ENCODE data around the gene C18orf63. TPM values are rescaled to one million over a fixed set of nuclear protein-coding genes. Genes with fewer than 3 reads are reported as not detected.

C18orf63 gene
- total and polyA plus RNA-seq, 2 of the 4 experiments (the other 2 are of a cell fraction): not detected

- POLR2A ChIA-PET (ENCODE audit: unreplicated experiment): no interaction called here
- Histone ChIP-seq H4K91ac (ENCODE audit: insufficient read depth, low read depth, low read length) (no peak overlapping the region), H3K4me1 (ENCODE audit: control insufficient read depth, insufficient read depth, low read length) (peaks cover 1% of the 10 kb centered on the region; the same call in 1 of the 2 replicates), H3K36me3 (ENCODE audit: control insufficient read depth, insufficient read depth, low read length) (no peaks in the 10 kb centered on the region), H3K9ac (ENCODE audit: low read depth, low read length) (no peak overlapping the region), H2BK5ac (ENCODE audit: low read depth, low read length, poor library complexity, severe bottlenecking) (no peak overlapping the region), H3K9me1 (ENCODE audit: insufficient read depth, low read length) (no peaks in the 10 kb centered on the region), H3K27me3 (ENCODE audit: control insufficient read depth, insufficient read depth, low read length) (no peaks in the 10 kb centered on the region; the same call in 1 of the 2 replicates), H2AK5ac (ENCODE audit: low read depth, low read length) (no peak overlapping the region), H2BK120ac (ENCODE audit: low read depth, low read length) (no peak overlapping the region), H3K23ac (ENCODE audit: low read depth, low read length) (no peak overlapping the region), H2AK9ac (replicated peaks; ENCODE audit: low read depth, low read length, poor library complexity) (no peak overlapping the region), H3K9me3 (ENCODE audit: control insufficient read depth, insufficient read depth, low read length) (no peaks in the 10 kb centered on the region), H3K4ac (ENCODE audit: low read depth, low read length) (no peak overlapping the region), H2BK20ac (ENCODE audit: low read depth, low read length) (no peak overlapping the region), H2AFZ (replicated peaks; ENCODE audit: low read length, poor library complexity) (no peak overlapping the region), H3K79me1 (ENCODE audit: low read depth in 1 of 2, low read length in 2 of 2) (no peaks in the 10 kb centered on the region), H4K5ac (ENCODE audit: low read depth, low read length) (no peak overlapping the region; the same call in 1 of the 2 replicates), H4K8ac (ENCODE audit: low read depth in 2 of 2, low read length in 2 of 2) (no peak overlapping the region), H3K14ac (replicated peaks; ENCODE audit: low read depth, low read length) (no peak overlapping the region), H3K18ac (ENCODE audit: low read depth, low read length) (no peak overlapping the region), H2BK15ac (ENCODE audit: low read depth, low read length) (no peak overlapping the region), H3K27ac (ENCODE audit: insufficient read depth, low read length) (no peak overlapping the region), H3K4me3 (ENCODE audit: insufficient read depth, low read depth, low read length) (no peak overlapping the region), H4K20me1 (ENCODE audit: insufficient read depth, low read length) (no peaks in the 10 kb centered on the region), H3K4me2 (ENCODE audit: low read depth, low read length) (no peak overlapping the region), H3K56ac (ENCODE audit: extremely low read depth, insufficient read depth, low read length) (no peak overlapping the region)
- CTCF ChIA-PET: interaction anchor here (0.8 kb wide), 1 partner anchor 11 kb away, joined by 3 read pairs; no protein-coding TSS in a partner anchor
- dilution Hi-C loops (cut with HindIII; ENCODE audit: low sequenced_read_pairs, unreplicated experiment): no loop called here
- intact Hi-C loops (cut with micrococcal nuclease): loop anchor here (1.0 kb wide), 1 partner anchor 135 kb away; no protein-coding TSS in a partner anchor
- WGBS, 2 experiments (ENCODE audit: extremely low coverage in 2 of 2, insufficient read length in 1 of 2): no CpG with 5 or more reads among the region's 2 CpGs
- TF ChIP-seq NFE2L2 (IDR thresholded peaks at IDR 0.05; ENCODE audit: low read depth, low read length) (no peak), USF2 (IDR thresholded peaks at IDR 0.05; ENCODE audit: low read depth, low read length) (no peak), SMC3 (IDR thresholded peaks at IDR 0.05; ENCODE audit: low read depth, low read length) (peak; percentile 65), POLR2A (IDR thresholded peaks at IDR 0.05; ENCODE audit: low read depth, low read length) (no peak), MXI1 (IDR thresholded peaks at IDR 0.05; ENCODE audit: borderline replicate concordance, low read depth, low read length) (no peak), MAZ (IDR thresholded peaks at IDR 0.05; ENCODE audit: borderline replicate concordance, low read depth, low read length) (no peak), CHD1 (IDR thresholded peaks at IDR 0.05; ENCODE audit: low read depth, low read length) (no peak), CTCF (conservative IDR thresholded peaks at IDR 0.05; ENCODE audit: low read depth, low read length) (peak; percentile 60), RCOR1 (IDR thresholded peaks at IDR 0.05; ENCODE audit: insufficient replicate concordance, low read length) (no peak), MAFK (IDR thresholded peaks at IDR 0.05; ENCODE audit: low read depth, low read length) (no peak), ELK1 (IDR thresholded peaks at IDR 0.05; ENCODE audit: borderline replicate concordance, low read depth, low read length) (no peak), RFX5 (IDR thresholded peaks at IDR 0.05; ENCODE audit: low read depth, low read length) (no peak), FOS (IDR thresholded peaks at IDR 0.05; ENCODE audit: low read depth, low read length) (no peak), CEBPB (IDR thresholded peaks at IDR 0.05; ENCODE audit: low read depth, low read length) (no peak), RAD21 (IDR thresholded peaks at IDR 0.05; ENCODE audit: low read length) (peak; percentile 53), BHLHE40 (IDR thresholded peaks at IDR 0.05; ENCODE audit: low read depth, low read length) (no peak)
- ATAC-seq (ENCODE audit: low read depth) (peak; percentile 98), DNase-seq (peak; percentile 51)
- BruUV-seq (replicated peaks): no TSS peak
- in situ Hi-C loops (cut with MboI; ENCODE audit: low sequenced_read_pairs): loop anchor here (5.0 kb wide), 1 partner anchor 134 kb away; no protein-coding TSS in a partner anchor
These were observed 15.8 kb downstream of the C18orf63 start for GRCh38 chr18:74331404-74331803.

Data from IMR-90 (cell line).